OCI-LY1 (cell line): ENCODE results near the gene ETV6.

ENCODE experiments used
- H2AFZ ChIP-seq: fragments of 200-600 bp; sonication (generic), shearing (Covaris generic); 2 replicates; pipeline ENCODE4 v1.6.0; 2014; ENCODE audit warnings: antibody characterized with exemption, mild to moderate bottlenecking, low read length
- H3F3A ChIP-seq: fragments of 200-600 bp; sonication (generic), shearing (Covaris generic); 2 replicates; pipeline ENCODE4 v1.6.0; 2014; ENCODE audit warnings: mild to moderate bottlenecking, antibody characterized with exemption, low read length, moderate library complexity; ENCODE audit not compliant: insufficient read depth
- H3K27ac ChIP-seq: fragments of 200-600 bp; sonication (generic); 2 replicates; pipeline ENCODE4 v1.5.1; 2014; ENCODE audit warnings: low read length, mixed run types, mild to moderate bottlenecking, low read depth; ENCODE audit not compliant: poor library complexity, severe bottlenecking
- H3K27me3 ChIP-seq: fragments of 200-600 bp; sonication (generic); 2 replicates; pipeline ENCODE4 v1.6.0; 2014; ENCODE audit warnings: antibody characterized with exemption, mild to moderate bottlenecking, low read length, moderate library complexity; ENCODE audit not compliant: insufficient read depth
- H3K36me3 ChIP-seq: fragments of 200-600 bp; sonication (generic); 2 replicates; pipeline ENCODE4 v1.6.1; 2014; ENCODE audit warnings: mild to moderate bottlenecking, antibody characterized with exemption, low read length, moderate library complexity, mixed read lengths; ENCODE audit not compliant: insufficient read depth
- H3K4me1 ChIP-seq: fragments of 200-600 bp; sonication (generic); 2 replicates; pipeline ENCODE4 v1.5.1; 2014; ENCODE audit warnings: mild to moderate bottlenecking, low read length, moderate library complexity; ENCODE audit not compliant: insufficient read depth, severe bottlenecking
- H3K4me2 ChIP-seq: fragments of 200-600 bp; sonication (generic), shearing (Covaris generic); 2 replicates; pipeline ENCODE4 v1.6.1; 2014; ENCODE audit warnings: low read length
- H3K4me3 ChIP-seq: fragments of 200-600 bp; sonication (generic); 2 replicates; pipeline ENCODE4 v1.5.1; 2014; ENCODE audit warnings: low read length, low read depth, mild to moderate bottlenecking, mixed read lengths; ENCODE audit not compliant: poor library complexity, severe bottlenecking
- H3K79me2 ChIP-seq: fragments of 200-600 bp; shearing (Covaris generic); 2 replicates; pipeline ENCODE4 v1.6.1; 2016; ENCODE audit warnings: mixed run types, low read length, mixed read lengths; ENCODE audit not compliant: insufficient read depth
- H3K9ac ChIP-seq: fragments of 200-600 bp; sonication (generic), shearing (Covaris generic); 2 replicates; pipeline ENCODE4 v1.6.1; 2014; ENCODE audit warnings: mild to moderate bottlenecking, low read length, mixed read lengths
- H3K9me2 ChIP-seq: fragments of 200-600 bp; sonication (generic), shearing (Covaris generic); 2 replicates; pipeline ENCODE4 v1.6.1; 2014; ENCODE audit warnings: low read depth, mild to moderate bottlenecking, low read length, mixed read lengths
- H3K9me3 ChIP-seq: fragments of 200-600 bp; shearing (Covaris generic); 2 replicates; pipeline ENCODE4 v1.6.1; 2014; ENCODE audit warnings: low read length, mixed read lengths
- H4K20me1 ChIP-seq: fragments of 200-600 bp; sonication (generic), shearing (Covaris generic); 2 replicates; pipeline ENCODE4 v1.6.0; 2016; ENCODE audit warnings: mild to moderate bottlenecking, low read length; ENCODE audit not compliant: insufficient read depth
- EZH2 ChIP-seq: fragments of 200-600 bp; sonication (generic), shearing (Covaris generic); IDR thresholded peaks from 2 replicates; pipeline ENCODE4 v1.8.0; 2017; ENCODE audit warnings: borderline replicate concordance, mixed run types, mild to moderate bottlenecking, antibody characterized with exemption, low read length, moderate library complexity, mixed read lengths
- TF ChIP-seq, protein P1 (sequence below): fragments of 200-600 bp; sonication (generic), shearing (Covaris generic); IDR thresholded peaks from 2 replicates; pipeline ENCODE4 v1.5.1; 2017; ENCODE audit warnings: mild to moderate bottlenecking, antibody characterized with exemption, low read length, moderate library complexity, mixed read lengths

Gene ETV6

DNA sequence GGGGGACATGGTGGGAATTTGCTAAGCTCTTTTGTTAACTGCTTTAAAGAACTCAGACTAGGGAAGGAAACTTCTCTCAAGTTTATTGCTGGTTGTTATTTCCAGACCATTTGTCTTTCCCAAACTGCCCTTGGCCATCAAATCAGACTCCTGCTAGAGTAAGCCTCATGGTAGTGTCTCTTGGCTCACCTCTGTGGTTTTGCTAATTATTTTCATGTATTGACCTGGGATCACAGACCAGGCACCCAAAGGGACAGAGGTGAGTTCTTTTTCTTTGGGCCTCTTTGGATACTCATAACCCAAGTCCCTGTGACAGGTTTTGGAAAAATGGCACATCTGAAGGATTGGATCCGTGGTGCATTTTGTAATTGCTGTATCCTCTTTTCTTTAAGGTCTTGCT is 11.2 kb downstream of the ETV6 start:
- no peak overlapping the region for H3K4me3 ChIP-seq
- H2AFZ ChIP-seq, result no peak overlapping the region
- no peaks in the 10 kb centered on the region for H3K36me3 ChIP-seq
- no peaks in the 10 kb centered on the region for H3K9me3 ChIP-seq
- no peaks in the 10 kb centered on the region for H3K27me3 ChIP-seq
- no peak overlapping the region for H3K4me2 ChIP-seq
- H3K4me1 ChIP-seq, result peaks cover 2% of the 10 kb centered on the region
- H4K20me1 ChIP-seq, result no peaks in the 10 kb centered on the region
- TF ChIP-seq, protein P1, sequence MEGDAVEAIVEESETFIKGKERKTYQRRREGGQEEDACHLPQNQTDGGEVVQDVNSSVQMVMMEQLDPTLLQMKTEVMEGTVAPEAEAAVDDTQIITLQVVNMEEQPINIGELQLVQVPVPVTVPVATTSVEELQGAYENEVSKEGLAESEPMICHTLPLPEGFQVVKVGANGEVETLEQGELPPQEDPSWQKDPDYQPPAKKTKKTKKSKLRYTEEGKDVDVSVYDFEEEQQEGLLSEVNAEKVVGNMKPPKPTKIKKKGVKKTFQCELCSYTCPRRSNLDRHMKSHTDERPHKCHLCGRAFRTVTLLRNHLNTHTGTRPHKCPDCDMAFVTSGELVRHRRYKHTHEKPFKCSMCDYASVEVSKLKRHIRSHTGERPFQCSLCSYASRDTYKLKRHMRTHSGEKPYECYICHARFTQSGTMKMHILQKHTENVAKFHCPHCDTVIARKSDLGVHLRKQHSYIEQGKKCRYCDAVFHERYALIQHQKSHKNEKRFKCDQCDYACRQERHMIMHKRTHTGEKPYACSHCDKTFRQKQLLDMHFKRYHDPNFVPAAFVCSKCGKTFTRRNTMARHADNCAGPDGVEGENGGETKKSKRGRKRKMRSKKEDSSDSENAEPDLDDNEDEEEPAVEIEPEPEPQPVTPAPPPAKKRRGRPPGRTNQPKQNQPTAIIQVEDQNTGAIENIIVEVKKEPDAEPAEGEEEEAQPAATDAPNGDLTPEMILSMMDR, result no peak
- no peak for TF ChIP-seq EZH2
- H3K79me2 ChIP-seq, result no peaks in the 10 kb centered on the region
- H3K9me2 ChIP-seq, result no peaks in the 10 kb centered on the region
- no peak overlapping the region for H3K9ac ChIP-seq
- H3F3A ChIP-seq, result no peaks in the 10 kb centered on the region
- no peak overlapping the region for H3K27ac ChIP-seq

GRCh38 chr12:11661491-11662089 is 12.1 kb downstream of the ETV6 start:
- Histone ChIP-seq H2AFZ (no peak overlapping the region), H3K9me3 (no peaks in the 10 kb centered on the region), H3K4me1 (no peaks in the 10 kb centered on the region), H3K36me3 (no peaks in the 10 kb centered on the region), H3K79me2 (no peaks in the 10 kb centered on the region), H3K4me3 (no peak overlapping the region), H3K27me3 (no peaks in the 10 kb centered on the region), H4K20me1 (no peaks in the 10 kb centered on the region), H3K9me2 (no peaks in the 10 kb centered on the region), H3K27ac (no peak overlapping the region), H3K4me2 (no peak overlapping the region), H3K9ac (no peak overlapping the region), H3F3A (no peaks in the 10 kb centered on the region)
- no peak for TF ChIP-seq EZH2
- TF ChIP-seq, protein P1, result no peak

GRCh38 chr12:11662369-11662768 is 12.9 kb downstream of the ETV6 start:
- no peaks in the 10 kb centered on the region for H3K27me3 ChIP-seq
- no peaks in the 10 kb centered on the region for H3K9me3 ChIP-seq
- no peaks in the 10 kb centered on the region for H3K4me1 ChIP-seq
- H3K79me2 ChIP-seq, result no peaks in the 10 kb centered on the region
- no peaks in the 10 kb centered on the region for H3K36me3 ChIP-seq
- H3K27ac ChIP-seq, result no peak overlapping the region
- no peak overlapping the region for H3K9ac ChIP-seq
- TF ChIP-seq, protein P1, result no peak
- TF ChIP-seq EZH2, result no peak
- H3K9me2 ChIP-seq, result no peaks in the 10 kb centered on the region
- no peak overlapping the region for H3K4me2 ChIP-seq
- no peak overlapping the region for H3K4me3 ChIP-seq
- H4K20me1 ChIP-seq, result no peaks in the 10 kb centered on the region
- H2AFZ ChIP-seq, result no peak overlapping the region
- no peaks in the 10 kb centered on the region for H3F3A ChIP-seq
